PC-3 (cell line): ENCODE measurements around the gene DISP3. TPM values are rescaled to one million over a fixed set of nuclear protein-coding genes. Genes with fewer than 3 reads are reported as not detected.

ENCODE experiments used
- ATAC-seq: fragments of 200-7000 bp; cut with Tn5 transposase; 2 replicates; pipeline ENCODE4 v1.9.1; 2020; ENCODE audit warnings: mild to moderate bottlenecking, moderate library complexity
- BruUV-seq: library from RNA; stranded (reverse); fragments of 400-500 nt; replicated peaks from 2 replicates; lab custom pipeline; 2021; lab: Mats Ljungman, UMichigan
- CTCF ChIA-PET: fragments of 300-600 bp; sonication (Branson Sonifier 250); formaldehyde crosslinking; loops from one replicate; lab custom pipeline; 2022; ENCODE audit warnings: antibody characterized with exemption; lab: Charles Lee
- POLR2A ChIA-PET: fragments of 300-600 bp; sonication (Branson Sonifier 250); formaldehyde crosslinking; loops from one replicate; lab custom pipeline; 2022; ENCODE audit warnings: antibody characterized with exemption; ENCODE audit not compliant: unreplicated experiment; lab: Charles Lee
- DNase-seq: peaks from one replicate; pipeline ENCODE4 v3.0.0-alpha.2; 2015
- H2AFZ ChIP-seq: fragments of 300-600 bp; sonication (generic); 2 replicates; pipeline ENCODE4 v1.6.0; 2016; ENCODE audit warnings: antibody characterized with exemption, low read length
- H3F3A ChIP-seq: fragments of 300-600 bp; sonication (generic); one replicate; pipeline ENCODE4 v1.6.0; 2017; ENCODE audit warnings: antibody characterized with exemption, low read length, control low read depth, mild to moderate bottlenecking; ENCODE audit not compliant: unreplicated experiment
- H3K27ac ChIP-seq: fragments of 300-600 bp; sonication (generic); 2 replicates; pipeline ENCODE4 v1.5.1; 2016; ENCODE audit warnings: mild to moderate bottlenecking, low read length
- H3K27me3 ChIP-seq: fragments of 300-600 bp; sonication (generic); 2 replicates; pipeline ENCODE4 v1.6.1; 2016; ENCODE audit warnings: low read length, mixed read lengths
- H3K36me3 ChIP-seq: fragments of 300-600 bp; sonication (generic); 2 replicates; pipeline ENCODE4 v1.6.1; 2016; ENCODE audit warnings: low read depth, mixed run types, low read length, mixed read lengths
- H3K4me1 ChIP-seq: fragments of 300-600 bp; sonication (generic); 2 replicates; pipeline ENCODE4 v1.5.1; 2016; ENCODE audit warnings: low read length; ENCODE audit not compliant: insufficient read depth
- H3K4me2 ChIP-seq: fragments of 300-600 bp; sonication (generic); 2 replicates; pipeline ENCODE4 v1.6.0; 2016; ENCODE audit warnings: low read length
- H3K4me3 ChIP-seq: fragments of 300-600 bp; sonication (generic); 2 replicates; pipeline ENCODE4 v1.5.1; 2016; ENCODE audit warnings: mild to moderate bottlenecking, low read length, mixed read lengths
- H3K79me2 ChIP-seq: fragments of 300-600 bp; sonication (generic); 2 replicates; pipeline ENCODE4 v1.6.1; 2017; ENCODE audit warnings: low read length, mixed read lengths
- H3K9ac ChIP-seq: fragments of 300-600 bp; sonication (generic); 2 replicates; pipeline ENCODE4 v1.6.0; 2016; ENCODE audit warnings: mild to moderate bottlenecking, low read length
- H3K9me2 ChIP-seq: fragments of 300-600 bp; sonication (generic); replicated peaks from 2 replicates; pipeline ENCODE4 v1.6.1; 2016; ENCODE audit warnings: mixed run types, low read length, mixed read lengths
- H3K9me3 ChIP-seq: fragments of 300-600 bp; sonication (generic); 2 replicates; pipeline ENCODE4 v1.6.1; 2016; ENCODE audit warnings: low read length, mixed read lengths
- H4K20me1 ChIP-seq: fragments of 300-600 bp; sonication (generic); 2 replicates; pipeline ENCODE4 v1.6.1; 2016; ENCODE audit warnings: low read length, mixed read lengths
- EZH2 ChIP-seq: fragments of 300-600 bp; sonication (generic); IDR thresholded peaks from one replicate; pipeline ENCODE4 v1.6.1; 2017; ENCODE audit warnings: antibody characterized with exemption, mild to moderate bottlenecking, low read length; ENCODE audit not compliant: unreplicated experiment
- EZH2phosphoT487 ChIP-seq: fragments of 300-600 bp; sonication (generic); IDR thresholded peaks from 2 replicates; pipeline ENCODE4 v1.6.1; 2018; ENCODE audit warnings: mild to moderate bottlenecking, antibody characterized with exemption, low read length, borderline replicate concordance
- intact Hi-C: fragments of 100-400 bp; cut with micrococcal nuclease; formaldehyde crosslinking; loops from 2 replicates; pipeline ENCODE4 v1.9.0; 2023
- total RNA-seq: library from RNA; depleted of rRNA; stranded (reverse); fragments of >200 nt; gene quantifications from 2 replicates; pipeline ENCODE4 v1.2.3, GENCODE V29; 2014
- TF ChIP-seq, protein P1 (sequence below): fragments of 300-600 bp; sonication (generic); conservative IDR thresholded peaks from 2 replicates; pipeline ENCODE4 v1.5.1; 2017; ENCODE audit warnings: antibody characterized with exemption, low read depth, mild to moderate bottlenecking, low read length

DISP3 gene
- total RNA-seq, 1 experiment from 2014 or later = 0.40 TPM

DNA sequence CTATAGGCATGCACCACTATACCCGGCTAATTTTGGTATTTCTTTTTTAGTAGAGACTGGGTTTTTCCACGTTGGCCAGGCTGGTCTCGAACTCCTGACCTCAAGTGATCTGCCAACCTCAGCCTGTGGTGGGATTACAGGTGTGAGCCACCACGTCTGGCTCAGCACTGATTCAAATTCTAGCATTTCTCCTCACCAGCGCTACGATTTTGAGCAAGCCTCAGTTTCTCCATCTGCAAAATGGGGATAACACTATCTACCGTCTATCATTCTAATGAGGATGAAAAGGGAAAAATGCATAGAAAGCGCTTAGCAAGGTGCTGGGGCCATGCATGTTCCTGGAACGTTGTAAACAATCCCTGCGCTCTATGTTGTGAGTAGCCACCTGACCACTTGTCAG is 49.0 kb upstream of the DISP3 start:
- ChIA-PET POLR2A (no interaction called here), CTCF (no interaction called here)
- TF ChIP-seq EZH2phosphoT487 (no peak), EZH2 (no peak)
- TF ChIP-seq, protein P1, sequence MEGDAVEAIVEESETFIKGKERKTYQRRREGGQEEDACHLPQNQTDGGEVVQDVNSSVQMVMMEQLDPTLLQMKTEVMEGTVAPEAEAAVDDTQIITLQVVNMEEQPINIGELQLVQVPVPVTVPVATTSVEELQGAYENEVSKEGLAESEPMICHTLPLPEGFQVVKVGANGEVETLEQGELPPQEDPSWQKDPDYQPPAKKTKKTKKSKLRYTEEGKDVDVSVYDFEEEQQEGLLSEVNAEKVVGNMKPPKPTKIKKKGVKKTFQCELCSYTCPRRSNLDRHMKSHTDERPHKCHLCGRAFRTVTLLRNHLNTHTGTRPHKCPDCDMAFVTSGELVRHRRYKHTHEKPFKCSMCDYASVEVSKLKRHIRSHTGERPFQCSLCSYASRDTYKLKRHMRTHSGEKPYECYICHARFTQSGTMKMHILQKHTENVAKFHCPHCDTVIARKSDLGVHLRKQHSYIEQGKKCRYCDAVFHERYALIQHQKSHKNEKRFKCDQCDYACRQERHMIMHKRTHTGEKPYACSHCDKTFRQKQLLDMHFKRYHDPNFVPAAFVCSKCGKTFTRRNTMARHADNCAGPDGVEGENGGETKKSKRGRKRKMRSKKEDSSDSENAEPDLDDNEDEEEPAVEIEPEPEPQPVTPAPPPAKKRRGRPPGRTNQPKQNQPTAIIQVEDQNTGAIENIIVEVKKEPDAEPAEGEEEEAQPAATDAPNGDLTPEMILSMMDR = no peak
- H3K27me3 ChIP-seq = peaks cover 24% of the 10 kb centered on the region
- no peak overlapping the region for H3K9ac ChIP-seq
- no peaks in the 10 kb centered on the region for H3K4me1 ChIP-seq
- no peaks in the 10 kb centered on the region for H3K9me2 ChIP-seq
- H2AFZ ChIP-seq = no peak overlapping the region
- no peaks in the 10 kb centered on the region for H3K36me3 ChIP-seq
- H3K27ac ChIP-seq = no peak overlapping the region
- H3K9me3 ChIP-seq = no peaks in the 10 kb centered on the region
- DNase-seq (no peak), ATAC-seq (no peak)
- intact Hi-C loops = no loop called here
- no peaks in the 10 kb centered on the region for H4K20me1 ChIP-seq
- no peak overlapping the region for H3K4me3 ChIP-seq
- no TSS peak for BruUV-seq
- no peaks in the 10 kb centered on the region for H3K79me2 ChIP-seq
- H3K4me2 ChIP-seq = no peak overlapping the region
- H3F3A ChIP-seq = no peaks in the 10 kb centered on the region

DNA sequence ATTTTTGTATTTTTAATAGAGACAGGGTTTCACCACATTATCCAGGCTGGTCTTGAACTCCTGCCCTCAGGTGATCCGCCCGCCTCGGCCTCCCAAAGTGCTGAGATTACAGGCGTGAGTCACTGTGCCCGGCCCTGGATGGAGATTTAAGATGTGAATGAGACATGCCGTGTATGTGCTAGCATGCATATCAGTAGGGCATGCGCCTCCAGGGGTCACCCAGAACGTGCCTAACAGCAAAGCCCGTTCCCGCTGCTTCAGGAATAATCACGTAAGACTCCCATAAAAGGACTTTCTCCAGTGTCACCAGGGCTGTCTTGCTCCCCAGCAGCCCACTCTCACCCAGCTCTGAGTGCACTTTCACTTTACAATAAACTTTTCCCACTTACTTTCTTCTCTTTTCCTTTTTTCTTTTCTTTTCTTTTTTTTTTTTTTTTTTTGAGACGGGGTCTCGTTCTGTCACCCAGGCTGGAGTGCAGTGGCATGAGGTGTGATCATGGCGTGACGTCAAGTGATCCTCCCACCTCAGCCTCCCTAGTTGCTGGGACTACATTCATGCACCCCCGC is 46.9 kb upstream of the DISP3 start:
- ChIA-PET CTCF (no interaction called here), POLR2A (no interaction called here)
- H3K36me3 ChIP-seq = no peaks in the 10 kb centered on the region
- DNase-seq (no peak), ATAC-seq (no peak)
- no peak overlapping the region for H3K4me2 ChIP-seq
- no peaks in the 10 kb centered on the region for H3K9me2 ChIP-seq
- H3K4me1 ChIP-seq = no peaks in the 10 kb centered on the region
- no TSS peak for BruUV-seq
- intact Hi-C loops = no loop called here
- TF ChIP-seq, protein P1 = no peak
- TF ChIP-seq EZH2phosphoT487 = no peak
- H4K20me1 ChIP-seq = no peaks in the 10 kb centered on the region
- H3K9ac ChIP-seq = no peak overlapping the region
- no peak overlapping the region for H2AFZ ChIP-seq
- H3K27me3 ChIP-seq = peaks cover 40% of the 10 kb centered on the region
- no peaks in the 10 kb centered on the region for H3K9me3 ChIP-seq
- no peaks in the 10 kb centered on the region for H3F3A ChIP-seq
- H3K27ac ChIP-seq = no peak overlapping the region
- H3K79me2 ChIP-seq = no peaks in the 10 kb centered on the region
- H3K4me3 ChIP-seq = no peak overlapping the region

DNA sequence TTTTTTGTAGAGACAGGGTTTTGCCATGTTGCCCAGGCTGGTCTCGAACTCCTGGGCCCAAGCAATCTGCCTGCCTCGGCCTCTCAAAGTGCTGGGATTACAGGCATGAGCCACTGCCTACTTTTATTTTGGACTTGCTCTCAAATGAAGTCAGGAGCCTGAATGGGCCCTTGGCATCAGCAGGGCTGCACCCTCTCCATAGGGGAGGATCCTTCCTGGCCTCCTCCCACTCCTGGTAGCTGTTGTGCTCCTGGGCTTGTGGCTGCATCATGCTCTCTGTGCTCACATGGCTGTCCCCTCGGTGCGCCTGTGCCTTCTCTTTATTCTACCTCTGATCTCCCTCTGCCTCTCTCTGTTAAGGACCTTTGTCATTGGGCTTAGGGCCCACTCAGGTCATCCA is 46.4 kb upstream of the DISP3 start:
- POLR2A ChIA-PET = no interaction called here

More for the DNA sequence above, 46.4 kb upstream of the DISP3 start:
- H3K9me3 ChIP-seq = no peaks in the 10 kb centered on the region
- no peaks in the 10 kb centered on the region for H4K20me1 ChIP-seq
- no peaks in the 10 kb centered on the region for H3K4me1 ChIP-seq
- TF ChIP-seq, protein P1 = no peak
- TF ChIP-seq EZH2 (no peak), EZH2phosphoT487 (no peak)
- H3K27me3 ChIP-seq = peaks cover 44% of the 10 kb centered on the region
- H3K9ac ChIP-seq = no peak overlapping the region
- no peaks in the 10 kb centered on the region for H3F3A ChIP-seq
- no peak overlapping the region for H2AFZ ChIP-seq
- H3K9me2 ChIP-seq = no peaks in the 10 kb centered on the region
- BruUV-seq = no TSS peak
- no peak for DNase-seq
- H3K4me3 ChIP-seq = no peak overlapping the region
- no peak for ATAC-seq
- no peak overlapping the region for H3K27ac ChIP-seq
- CTCF ChIA-PET = no interaction called here
- H3K79me2 ChIP-seq = no peaks in the 10 kb centered on the region
- H3K4me2 ChIP-seq = no peak overlapping the region
- intact Hi-C loops = no loop called here
- no peaks in the 10 kb centered on the region for H3K36me3 ChIP-seq
